GM12878 (cell line): ENCODE results near the gene PAX4. TPM values are rescaled to one million over a fixed set of nuclear protein-coding genes. Genes with fewer than 3 reads are reported as not detected.

Source experiments
- ATF2 ChIP-seq: IDR thresholded peaks from 2 replicates; pipeline ENCODE4 v1.6.1; 2012; ENCODE audit warnings: low read length, inconsistent platforms
- MYB ChIP-seq: fragments of 150-350 bp; IDR thresholded peaks from 2 replicates; pipeline ENCODE4 v1.6.1; 2014; ENCODE audit warnings: mild to moderate bottlenecking, low read depth, low read length, borderline replicate concordance
- MYC ChIP-seq: IDR thresholded peaks from 2 replicates; pipeline ENCODE4 v1.6.1; 2011; ENCODE audit warnings: mild to moderate bottlenecking, low read length, moderate library complexity, inconsistent platforms; ENCODE audit not compliant: insufficient read depth, insufficient replicate concordance, insufficient read length, severe bottlenecking
- ZNF274 ChIP-seq: IDR thresholded peaks from one replicate; pipeline ENCODE4 v1.8.0; 2011; ENCODE audit not compliant: insufficient read length, insufficient read depth
- ZNF384 ChIP-seq: IDR thresholded peaks from 2 replicates; pipeline ENCODE4 v1.6.1; 2012; ENCODE audit warnings: low read depth, mild to moderate bottlenecking, low read length, improper control_type of control experiment, borderline replicate concordance
- ZNF687 ChIP-seq: fragments of 450-650 bp; IDR thresholded peaks from 2 replicates; pipeline ENCODE4 v1.6.1; 2017; ENCODE audit warnings: mild to moderate bottlenecking, moderate library complexity
- polyA plus RNA-seq, 11 experiments: library from polyadenylated mRNA; depleted of rRNA in 4 of 11; unstranded in 6 of 11; stranded (reverse) in 5 of 11; fragments of >200 nt; fragmentation: Nextera tagmentation in 4 of 11; fragmentation: Illumina TruSeq in 1 of 11; extraction: Ambion mirVana in 4 of 11; extraction: Trizol in 1 of 11; gene quantifications; 1 replicate in 1 of 11; 2 replicates in 10 of 11; pipeline versions ENCODE4 v1.2.1 to v1.2.3, GENCODE V29; 2011 to 2016; ENCODE audit warnings: inconsistent platforms in 2 of 11, missing spikeins in 2 of 11, low read depth in 1 of 11
- total RNA-seq, 4 experiments: library from RNA; depleted of rRNA in 3 of 4; stranded (reverse); fragments of >200 nt in 3 of 4; fragmentation: Illumina TruSeq in 1 of 4; extraction: Trizol in 1 of 4; gene quantifications; 2 replicates each; pipeline versions ENCODE4 v1.2.1 to v1.2.3, GENCODE V29; 2013 to 2021

PAX4 gene
- total and polyA plus RNA-seq, 10 of the 15 experiments (the other 5 are each of a cell fraction or from before 2014, with no cell fraction given) = 0.27 TPM; not detected in 9

GRCh38 chr7:127650847-127651555 lies 33.1 kb upstream of the PAX4 start (continued):
- TF ChIP-seq ZNF384 (no peak), MYB (no peak), ATF2 (no peak), ZNF274 (no peak), ZNF687 (no peak), MYC (no peak)
